ENCODE measurements around the gene TOM1L2. TPM values are rescaled to one million over a fixed set of nuclear protein-coding genes. Genes with fewer than 3 reads are reported as not detected.

The TOM1L2 gene
- total RNA-seq, 1 donor from 2014 or later = 4.3 TPM

GRCh38 chr17:18006495-18007239, 34.5 kb upstream of the TOM1L2 start:
- H3K9me3 Mint-ChIP-seq = peaks cover 2% of the 10 kb centered on the region
- H3K9ac ChIP-seq = no peak overlapping the region
- no peaks in the 10 kb centered on the region for H3K36me3 ChIP-seq
- no peaks in the 10 kb centered on the region for H3K79me2 ChIP-seq (ENCODE audit: low read depth)
- H3K4me1 Mint-ChIP-seq = peaks cover 6% of the 10 kb centered on the region
- H4K20me1 ChIP-seq (ENCODE audit: low read depth) = no peaks in the 10 kb centered on the region
- TF ChIP-seq EZH2phosphoT487 (IDR thresholded peaks at IDR 0.05) (no peak), EZH2 (IDR thresholded peaks at IDR 0.05) (no peak), CTCF (IDR thresholded peaks at IDR 0.05) (no peak)
- peak; percentile 46 for DNase-seq (ENCODE audit: low spot score)
- no peaks in the 10 kb centered on the region for H3K4me1 ChIP-seq
- H3K27ac ChIP-seq = no peak overlapping the region
- no peaks in the 10 kb centered on the region for H3K27me3 Mint-ChIP-seq (ENCODE audit: insufficient read depth, low read depth)
- no peak overlapping the region for H2AFZ ChIP-seq (replicated peaks)
- no peaks in the 10 kb centered on the region for H3K27me3 ChIP-seq
- H3K4me2 ChIP-seq = no peak overlapping the region
- no peak overlapping the region for H3K4me3 ChIP-seq
- H3K9me3 ChIP-seq (ENCODE audit: low read depth) = no peaks in the 10 kb centered on the region
- peaks cover 5% of the 10 kb centered on the region for H3K36me3 Mint-ChIP-seq
- H3F3A ChIP-seq (ENCODE audit: low read depth) = no peaks in the 10 kb centered on the region
- H3K27ac Mint-ChIP-seq = no peak overlapping the region
- H3K4me3 Mint-ChIP-seq = no peak overlapping the region

- Mint-ChIP-seq H3K27me3 (ENCODE audit: insufficient read depth, low read depth) (peaks cover 2% of the 10 kb centered on the region), H3K4me1 (peaks cover 6% of the 10 kb centered on the region), H3K4me3 (no peak overlapping the region), H3K27ac (peak overlapping the region; percentile 57), H3K36me3 (peaks cover 3% of the 10 kb centered on the region), H3K9me3 (peaks cover 2% of the 10 kb centered on the region)
- Histone ChIP-seq H3K79me2 (ENCODE audit: low read depth) (no peaks in the 10 kb centered on the region), H3K4me3 (no peak overlapping the region), H3K27me3 (no peaks in the 10 kb centered on the region), H2AFZ (replicated peaks) (no peak overlapping the region), H3K4me1 (no peaks in the 10 kb centered on the region), H3K9ac (no peak overlapping the region), H3K9me3 (ENCODE audit: low read depth) (no peaks in the 10 kb centered on the region), H3K27ac (no peak overlapping the region), H3K4me2 (no peak overlapping the region), H4K20me1 (ENCODE audit: low read depth) (no peaks in the 10 kb centered on the region), H3K36me3 (no peaks in the 10 kb centered on the region), H3F3A (ENCODE audit: low read depth) (no peaks in the 10 kb centered on the region)
- DNase-seq (ENCODE audit: low spot score) = no peak
- TF ChIP-seq EZH2 (IDR thresholded peaks at IDR 0.05) = no peak
- TF ChIP-seq EZH2phosphoT487 (IDR thresholded peaks at IDR 0.05) = no peak
- no peak for TF ChIP-seq CTCF (IDR thresholded peaks at IDR 0.05)
Observed at GRCh38 chr17:18005496-18005895, 33.3 kb upstream of the TOM1L2 start.

GRCh38 chr17:18004884-18005305, 32.7 kb upstream of the TOM1L2 start:
- peak; percentile 43 for TF ChIP-seq CTCF (IDR thresholded peaks at IDR 0.05)
- no peak for TF ChIP-seq EZH2phosphoT487 (IDR thresholded peaks at IDR 0.05)
- no peaks in the 10 kb centered on the region for H3F3A ChIP-seq (ENCODE audit: low read depth)
- H3K9me3 ChIP-seq (ENCODE audit: low read depth) = no peaks in the 10 kb centered on the region
- H3K4me1 Mint-ChIP-seq = peaks cover 6% of the 10 kb centered on the region
- no peaks in the 10 kb centered on the region for H3K4me1 ChIP-seq
- H3K9ac ChIP-seq = no peak overlapping the region
- peak; percentile 42 for DNase-seq (ENCODE audit: low spot score)
- H3K36me3 Mint-ChIP-seq = no peaks in the 10 kb centered on the region
- H3K4me2 ChIP-seq = no peak overlapping the region
- H3K79me2 ChIP-seq (ENCODE audit: low read depth) = no peaks in the 10 kb centered on the region
- no peaks in the 10 kb centered on the region for H3K36me3 ChIP-seq
- no peak overlapping the region for H2AFZ ChIP-seq (replicated peaks)
- no peak overlapping the region for H3K4me3 ChIP-seq
- no peaks in the 10 kb centered on the region for H4K20me1 ChIP-seq (ENCODE audit: low read depth)
- H3K27me3 Mint-ChIP-seq (ENCODE audit: insufficient read depth, low read depth) = peaks cover 2% of the 10 kb centered on the region
- H3K4me3 Mint-ChIP-seq = no peak overlapping the region
- peaks cover 2% of the 10 kb centered on the region for H3K9me3 Mint-ChIP-seq
- H3K27ac ChIP-seq = no peak overlapping the region
- H3K27ac Mint-ChIP-seq = no peak overlapping the region
- no peaks in the 10 kb centered on the region for H3K27me3 ChIP-seq
